MM.1S (cell line): ENCODE data around the gene ARVCF.

Source experiments
- CTCF ChIP-seq: fragments of 300-600 bp; sonication (generic); IDR thresholded peaks from 2 replicates; pipeline ENCODE4 v1.5.1; 2016; ENCODE audit warnings: antibody characterized with exemption, low read length, mixed read lengths
- EZH2 ChIP-seq: fragments of 300-600 bp; sonication (generic); optimal IDR thresholded peaks from 2 replicates; pipeline ENCODE3; 2017; ENCODE audit warnings: low read depth, mild to moderate bottlenecking, antibody characterized with exemption, low read length, mixed read lengths

DNA sequence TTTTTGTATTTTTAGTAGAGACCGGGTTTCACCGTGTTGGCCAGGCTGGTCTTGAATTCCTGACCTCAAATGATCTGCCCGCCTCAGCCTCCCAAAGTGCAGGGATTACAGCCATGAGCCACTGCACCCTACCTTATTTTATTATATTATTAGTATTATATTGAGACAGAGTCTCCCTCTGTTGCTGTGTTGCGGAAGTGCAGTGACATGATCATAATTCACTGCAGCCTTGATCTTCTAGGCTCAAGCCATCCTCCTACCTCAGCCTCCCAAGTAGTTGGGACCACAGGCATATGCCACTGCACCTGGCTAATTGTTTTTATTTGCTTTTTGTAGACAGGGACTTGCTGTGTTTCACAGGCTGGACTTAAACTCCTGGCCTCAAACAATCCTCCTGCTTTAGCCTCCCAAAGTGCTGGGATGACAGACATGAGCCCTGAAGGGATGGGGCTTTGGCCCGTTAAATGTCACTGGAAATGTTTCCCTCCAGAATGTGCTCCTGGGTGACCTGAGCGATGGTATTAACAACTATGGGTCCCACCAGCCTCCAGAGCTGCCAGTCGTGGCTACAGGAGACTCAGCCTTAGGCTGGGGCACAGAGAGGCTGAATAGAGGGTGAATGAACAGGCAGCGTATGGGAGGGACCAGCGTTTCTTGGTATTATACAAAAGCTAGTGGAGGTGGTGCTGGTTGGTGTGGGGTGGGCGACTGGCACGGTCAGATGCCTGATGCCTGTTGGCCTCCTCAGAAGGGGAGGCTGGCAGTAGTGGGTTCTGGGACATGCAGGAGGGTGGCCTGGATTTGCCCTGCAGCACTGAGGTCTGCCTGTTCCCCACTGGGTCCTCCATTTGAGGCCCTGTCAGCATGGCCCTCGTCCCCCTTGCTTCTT is 11.6 kb upstream of the ARVCF start:
- no peak for TF ChIP-seq CTCF
- TF ChIP-seq EZH2: no peak
